Esophagus squamous epithelium (tissue), 4 donors: ENCODE measurements around the gene NR1I3.

Experiments used
- CTCF ChIP-seq, 6 experiments: fragments of 450-650 bp in 4 of 6; fragments of 200-600 bp in 2 of 6; sonication (generic) in 2 of 6; IDR thresholded peaks; one replicate each; pipeline ENCODE4 v1.5.1; 2016 to 2019; ENCODE audit warnings: antibody characterized with exemption in 6 of 6, mild to moderate bottlenecking in 4 of 6, moderate library complexity in 4 of 6
- POLR2A ChIP-seq, 4 donors: fragments of 450-650 bp; IDR thresholded peaks; one replicate each; pipeline ENCODE4 v1.6.1; 2017; ENCODE audit warnings: antibody characterized with exemption in 4 of 4, mild to moderate bottlenecking in 4 of 4, moderate library complexity in 3 of 4

DNA sequence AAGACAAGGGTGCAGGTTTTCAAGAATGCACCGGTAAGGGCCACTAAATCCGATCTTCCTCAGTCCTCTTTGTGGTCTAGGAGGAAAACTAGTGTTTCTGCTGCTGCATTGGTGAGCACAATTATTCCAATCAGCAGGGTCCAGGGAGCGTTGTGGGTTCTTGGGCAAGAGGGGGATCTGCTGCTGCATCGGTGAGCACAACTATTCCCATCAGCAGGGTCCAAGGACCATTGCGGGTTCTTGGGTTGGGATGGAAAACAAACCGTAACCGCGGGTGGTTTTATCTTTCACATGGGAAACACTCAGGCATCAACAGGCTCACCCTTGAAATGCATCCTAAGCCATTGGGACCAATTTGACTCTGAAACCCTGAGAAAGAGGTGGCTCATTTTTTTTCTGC is 13.6 kb upstream of the NR1I3 start:
- TF ChIP-seq CTCF (IDR thresholded peaks at IDR 0.05) (no peak), POLR2A (IDR thresholded peaks at IDR 0.05) (no peak)
